ENCODE measurements around the gene WWOX.

GRCh38 chr16:78081341-78081740 is 18.1 kb upstream of the WWOX start:
- TF ChIP-seq EZH2 (IDR thresholded peaks at IDR 0.05): no peak
- no peak for TF ChIP-seq POLR2AphosphoS5 (IDR thresholded peaks at IDR 0.05; ENCODE audit: borderline replicate concordance, low read depth, low read length)

All from SK-N-MC (cell line).